NCI-H748 (cell line): ENCODE data around the gene SENP5.

Experiments
- DNase-seq: peaks from one replicate; lab custom pipeline; 2025; ENCODE audit not compliant: unreplicated experiment; lab: John Stamatoyannopoulos, UW

Gene SENP5

GRCh38 chr3:196968233-196969133 lies 100.8 kb downstream of the SENP5 start, which contains the start of gene PIGZ:
Gene PIGZ, minus strand, starts transcription at chr3:196968833. Its CDS starts 16,802 bp downstream, at chr3:196952031.
- DNase-seq = peak; percentile 36

- DNase-seq = peak; percentile 29
Observed at GRCh38 chr3:196969134-196969659, 101.5 kb downstream of the SENP5 start.

GRCh38 chr3:196969660-196970546 lies 102.2 kb downstream of the SENP5 start:
- DNase-seq = peak; percentile 48

GRCh38 chr3:196970547-196971093 lies 102.9 kb downstream of the SENP5 start:
- no peak for DNase-seq

- no peak for DNase-seq
Observed at GRCh38 chr3:196971094-196971698, 103.5 kb downstream of the SENP5 start.

- DNase-seq = no peak
Observed at GRCh38 chr3:196974661-196975060, 106.9 kb downstream of the SENP5 start.

GRCh38 chr3:196975349-196975748 lies 107.6 kb downstream of the SENP5 start:
- DNase-seq = no peak

- no peak for DNase-seq
Observed at GRCh38 chr3:196976941-196977340, 109.2 kb downstream of the SENP5 start.

GRCh38 chr3:196979545-196979944 lies 111.8 kb downstream of the SENP5 start:
- DNase-seq = no peak

- DNase-seq = no peak
Observed at GRCh38 chr3:196981657-196982056, 113.9 kb downstream of the SENP5 start.

- no peak for DNase-seq
Observed at GRCh38 chr3:196983186-196983585, 115.5 kb downstream of the SENP5 start.
